A549 (cell line): ENCODE measurements around the gene MYO1B. TPM values are rescaled to one million over a fixed set of nuclear protein-coding genes. Genes with fewer than 3 reads are reported as not detected.

Experiments
- ATAC-seq, 2 experiments: fragments of 200-7000 bp in 1 of 2; fragments of >200 bp in 1 of 2; cut with Nextera tagmentation in 1 of 2; cut with Tn5 transposase in 1 of 2; 3 replicates each; pipeline versions ENCODE4 v1.8.0 to v1.9.1; 2018 to 2020; ENCODE audit warnings: mild to moderate bottlenecking in 1 of 2, moderate library complexity in 1 of 2
- CTCF ChIA-PET: fragments of 300-600 bp; sonication (Branson Sonifier 250); formaldehyde crosslinking; extraction: SDS; loops from one replicate; lab custom pipeline; 2021; ENCODE audit warnings: antibody characterized with exemption, inconsistent platforms; lab: Yijun Ruan, JAX
- POLR2A ChIA-PET: fragments of 350-600 bp; formaldehyde crosslinking; extraction: SDS; loops from one replicate; lab custom pipeline; 2021; ENCODE audit warnings: antibody characterized with exemption, inconsistent platforms; lab: Yijun Ruan, JAX
- DNase-seq, 2 experiments: peaks; one replicate each; pipeline versions ENCODE4 v3.0.0 to v3.0.0-alpha.2; 2011 to 2016; ENCODE audit warnings: low read depth in 1 of 2, low spot score in 1 of 2
- FAIRE-seq: peaks from 2 replicates; lab custom pipeline; 2011; peaks lifted over from hg19 to GRCh38; lab: Jason Lieb, UNC
- H3K27ac ChIP-seq, 2 experiments: fragments of >200 bp; sonication (Bioruptor Twin); formaldehyde crosslinking; 3 replicates each; pipeline ENCODE4 v1.5.1; 2016 to 2017
- H3K4me1 ChIP-seq: fragments of >200 bp; sonication (Bioruptor Twin); formaldehyde crosslinking; 3 replicates; pipeline ENCODE4 v1.6.1; 2016
- H3K4me2 ChIP-seq: fragments of >200 bp; sonication (Bioruptor Twin); formaldehyde crosslinking; 3 replicates; pipeline ENCODE4 v1.6.1; 2016
- H3K4me3 ChIP-seq: fragments of >200 bp; sonication (Bioruptor Twin); formaldehyde crosslinking; 3 replicates; pipeline ENCODE4 v1.5.1; 2016
- H3K9me3 ChIP-seq: fragments of >200 bp; sonication (Bioruptor Twin); formaldehyde crosslinking; 3 replicates; pipeline ENCODE4 v1.6.1; 2016
- CBX8 ChIP-seq: fragments of 200-600 bp; sonication (generic); IDR thresholded peaks from 2 replicates; pipeline ENCODE4 v1.6.1; 2016
- CEBPB ChIP-seq, 2 experiments: fragments of >200 bp in 1 of 2; sonication (Bioruptor Twin) in 1 of 2; formaldehyde crosslinking in 1 of 2; IDR thresholded peaks; 2 replicates each; pipeline ENCODE4 v1.6.1; 2012 to 2016
- CHD2 ChIP-seq: fragments of 150-350 bp; IDR thresholded peaks from 2 replicates; pipeline ENCODE4 v1.6.1; 2014; ENCODE audit warnings: low read length; ENCODE audit not compliant: partially characterized antibody
- EHF ChIP-seq: fragments of 250-450 bp; sonication (Bioruptor Pico); IDR thresholded peaks from 2 replicates; pipeline ENCODE4 v1.5.0; 2020; ENCODE audit warnings: mild to moderate bottlenecking
- EHMT2 ChIP-seq: fragments of 200-600 bp; sonication (generic); IDR thresholded peaks from 2 replicates; pipeline ENCODE4 v1.6.1; 2016; ENCODE audit warnings: antibody characterized with exemption, low read depth, mild to moderate bottlenecking, moderate library complexity
- EP300 ChIP-seq, 2 experiments: fragments of >200 bp; sonication (Bioruptor Twin); formaldehyde crosslinking; IDR thresholded peaks; 2 replicates in 1 of 2; 3 replicates in 1 of 2; pipeline ENCODE4 v1.6.1; 2016 to 2017
- ESRRA ChIP-seq: fragments of 150-350 bp; IDR thresholded peaks from 2 replicates; pipeline ENCODE4 v1.6.1; 2014; ENCODE audit warnings: mild to moderate bottlenecking, low read length, borderline replicate concordance
- FOSL2 ChIP-seq, 2 experiments: fragments of 450-650 bp in 1 of 2; fragments of >200 bp in 1 of 2; sonication (Bioruptor Twin) in 1 of 2; formaldehyde crosslinking; IDR thresholded peaks; 2 replicates each; pipeline versions ENCODE4 v1.5.0 to v1.6.1; 2016 to 2020; ENCODE audit warnings: mild to moderate bottlenecking in 1 of 2, moderate library complexity in 1 of 2
- FOXS1 ChIP-seq: fragments of 250-450 bp; sonication (Bioruptor Pico); IDR thresholded peaks from 2 replicates; pipeline ENCODE4 v1.5.0; 2020; ENCODE audit warnings: mild to moderate bottlenecking, moderate library complexity
- GATA3 ChIP-seq: IDR thresholded peaks from 2 replicates; pipeline ENCODE4 v1.6.1; 2012; ENCODE audit warnings: borderline replicate concordance
- HDAC2 ChIP-seq: fragments of 200-600 bp; sonication (generic); IDR thresholded peaks from 2 replicates; pipeline ENCODE4 v1.6.1; 2016
- HES2 ChIP-seq: fragments of >200 bp; sonication (Bioruptor Twin); formaldehyde crosslinking; IDR thresholded peaks from 2 replicates; pipeline ENCODE4 v1.6.1; 2016
- JUN ChIP-seq, 2 experiments: fragments of >200 bp; sonication (Bioruptor Twin); formaldehyde crosslinking; IDR thresholded peaks; 2 replicates in 1 of 2; 3 replicates in 1 of 2; pipeline ENCODE4 v1.6.1; 2016 to 2017
- JUNB ChIP-seq: fragments of >200 bp; sonication (Bioruptor Twin); formaldehyde crosslinking; IDR thresholded peaks from 2 replicates; pipeline ENCODE4 v1.6.1; 2016
- KDM5A ChIP-seq: fragments of 200-600 bp; sonication (generic); IDR thresholded peaks from 2 replicates; pipeline ENCODE4 v1.6.1; 2016; ENCODE audit warnings: antibody characterized with exemption, mild to moderate bottlenecking
- NPAS2 ChIP-seq: fragments of 250-450 bp; sonication (Bioruptor Pico); IDR thresholded peaks from 2 replicates; pipeline ENCODE4 v1.8.0; 2022; ENCODE audit warnings: mild to moderate bottlenecking, moderate library complexity, borderline replicate concordance
- NR3C1 ChIP-seq: fragments of >200 bp; sonication (Bioruptor Twin); formaldehyde crosslinking; IDR thresholded peaks from 3 replicates; pipeline ENCODE4 v1.6.1; 2017
- PHF8 ChIP-seq: fragments of 200-600 bp; sonication (generic); IDR thresholded peaks from 2 replicates; pipeline ENCODE4 v1.6.1; 2016; ENCODE audit warnings: low read depth, mild to moderate bottlenecking, antibody characterized with exemption, moderate library complexity, borderline replicate concordance
- POLR2A ChIP-seq: IDR thresholded peaks from 2 replicates; pipeline ENCODE4 v1.6.1; 2012; ENCODE audit warnings: mild to moderate bottlenecking, low read length
- POLR2AphosphoS2 ChIP-seq: conservative IDR thresholded peaks from 2 replicates; pipeline ENCODE4 v1.6.1; 2012; ENCODE audit warnings: low read length, improper control_type of control experiment, inconsistent platforms
- RCOR1 ChIP-seq: fragments of 150-350 bp; IDR thresholded peaks from 2 replicates; pipeline ENCODE4 v1.6.1; 2014; ENCODE audit warnings: antibody characterized with exemption, low read length, low read depth
- RFX5 ChIP-seq: fragments of 450-650 bp; IDR thresholded peaks from 2 replicates; pipeline ENCODE4 v1.7.1; 2014; ENCODE audit warnings: antibody characterized with exemption, mild to moderate bottlenecking, moderate library complexity
- SMC3 ChIP-seq: fragments of >200 bp; sonication (Bioruptor Twin); formaldehyde crosslinking; IDR thresholded peaks from 3 replicates; pipeline ENCODE4 v1.6.1; 2018; ENCODE audit warnings: inconsistent platforms
- SREBF2 ChIP-seq: fragments of 450-650 bp; IDR thresholded peaks from 2 replicates; pipeline ENCODE4 v1.6.1; 2014; ENCODE audit warnings: mild to moderate bottlenecking, moderate library complexity
- TP53 ChIP-seq: fragments of 250-450 bp; sonication (Bioruptor Pico); IDR thresholded peaks from 2 replicates; pipeline ENCODE4 v1.5.0; 2021; ENCODE audit warnings: mild to moderate bottlenecking, moderate library complexity
- ZFP36 ChIP-seq: fragments of 450-650 bp; IDR thresholded peaks from 2 replicates; pipeline ENCODE4 v1.6.1; 2014; ENCODE audit warnings: borderline replicate concordance; ENCODE audit not compliant: partially characterized antibody
- ZSCAN20 ChIP-seq: fragments of 250-450 bp; sonication (Bioruptor Pico); IDR thresholded peaks from 2 replicates; pipeline ENCODE4 v1.8.0; 2022; ENCODE audit warnings: mild to moderate bottlenecking, moderate library complexity
- WGBS: methylation state at CpG from one replicate; pipeline ENCODE4 v1.1.6; 2017; ENCODE audit errors: missing lambda C conversion rate; 5-methylcytosine and 5-hydroxymethylcytosine counted together
- polyA plus RNA-seq, 4 experiments: library from polyadenylated mRNA; depleted of rRNA in 3 of 4; stranded (reverse); fragments of >200 nt; fragmentation: RNase III in 1 of 4; extraction: RNeasy Plus Mini Kit Qiagen cat#74134 plus additional on column Dnase treatment in 1 of 4; gene quantifications; 2 replicates in 3 of 4; 3 replicates in 1 of 4; pipeline ENCODE4 v1.2.3, GENCODE V29; 2011 to 2017
- TF ChIP-seq, protein P1 (sequence below): IDR thresholded peaks from 2 replicates; pipeline ENCODE4 v1.6.1; 2012
- TF ChIP-seq, protein P2 (sequence below): fragments of 200-600 bp; sonication (generic); IDR thresholded peaks from 2 replicates; pipeline ENCODE4 v1.6.1; 2016; ENCODE audit warnings: antibody characterized with exemption, mild to moderate bottlenecking, moderate library complexity

The MYO1B gene
- polyA plus RNA-seq, 2 of the 4 experiments (the other 2 are of a cell fraction), result 77.7 to 159 TPM

DNA sequence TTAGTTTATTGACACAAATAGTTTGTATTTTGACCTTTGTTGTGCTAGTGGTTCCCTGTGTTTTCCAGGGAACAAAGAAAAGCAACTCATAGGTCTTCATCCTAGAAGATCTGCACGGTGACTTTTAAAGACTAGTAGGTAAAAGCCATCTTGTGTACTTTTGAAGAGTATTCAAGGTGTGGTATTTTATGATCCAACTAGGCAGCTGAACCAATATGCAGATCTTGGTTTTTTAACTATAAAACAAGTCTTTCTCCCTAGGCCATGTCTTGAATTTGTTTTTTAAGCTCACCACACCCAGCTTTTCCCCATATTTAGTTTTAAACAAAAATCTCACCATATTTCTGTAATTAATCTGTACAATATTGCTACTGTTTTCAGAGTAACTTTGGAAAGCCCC lies 30.0 kb upstream of the MYO1B start:
- WGBS, result 42% methylated on average over 1 of the region's 1 CpG

GRCh38 chr2:191215666-191216065 lies 29.5 kb upstream of the MYO1B start:
- peaks cover 56% of the 10 kb centered on the region for H3K4me1 ChIP-seq
- DNase-seq (no peak), FAIRE-seq (no peak), ATAC-seq (no peak)
- no peak overlapping the region for H3K4me3 ChIP-seq
- TF ChIP-seq CEBPB (IDR thresholded peaks at IDR 0.05), result 0 out of 4 replicates have a peak, but pooled peaks of 1 of the 2 experiments have one; percentile 21
- no peak for TF ChIP-seq NR3C1
- no peak for TF ChIP-seq RFX5
- ChIA-PET POLR2A (no interaction called here), CTCF (interaction anchor here (0.9 to 4.5 kb wide), 4 partner anchors 9 to 286 kb away, joined by 6 to 25 read pairs (median 16); partner anchors contain the start of gene MYO1B)
- H3K9me3 ChIP-seq, result peaks cover 10% of the 10 kb centered on the region; the same call in 1 of the 3 replicates
- peak overlapping the region; percentile 93 to 95 for H3K27ac ChIP-seq
- peak overlapping the region; percentile 18; the same call in 1 of the 3 replicates for H3K4me2 ChIP-seq

More for the DNA sequence above, 30.0 kb upstream of the MYO1B start:
- peak overlapping the region; percentile 93 to 95 for H3K27ac ChIP-seq
- CTCF ChIA-PET, result interaction anchor here (0.9 to 2.1 kb wide), 2 partner anchors 50 to 286 kb away, joined by 6 to 8 read pairs; no protein-coding TSS in a partner anchor
- no peak for TF ChIP-seq SREBF2
- TF ChIP-seq CBX8, result no peak
- TF ChIP-seq FOXS1 (CRISPR knock-in tag), result no peak
- no peak for TF ChIP-seq GATA3
- no peak for TF ChIP-seq EHMT2
- TF ChIP-seq SMC3, result no peak
- TF ChIP-seq RCOR1, result no peak
- no peak for TF ChIP-seq EP300 (IDR thresholded peaks at IDR 0.05)
- TF ChIP-seq, protein P1, sequence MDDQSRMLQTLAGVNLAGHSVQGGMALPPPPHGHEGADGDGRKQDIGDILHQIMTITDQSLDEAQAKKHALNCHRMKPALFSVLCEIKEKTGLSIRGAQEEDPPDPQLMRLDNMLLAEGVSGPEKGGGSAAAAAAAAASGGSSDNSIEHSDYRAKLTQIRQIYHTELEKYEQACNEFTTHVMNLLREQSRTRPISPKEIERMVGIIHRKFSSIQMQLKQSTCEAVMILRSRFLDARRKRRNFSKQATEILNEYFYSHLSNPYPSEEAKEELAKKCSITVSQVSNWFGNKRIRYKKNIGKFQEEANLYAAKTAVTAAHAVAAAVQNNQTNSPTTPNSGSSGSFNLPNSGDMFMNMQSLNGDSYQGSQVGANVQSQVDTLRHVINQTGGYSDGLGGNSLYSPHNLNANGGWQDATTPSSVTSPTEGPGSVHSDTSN, result no peak
- TF ChIP-seq JUNB, result no peak
- no peak for TF ChIP-seq ESRRA
- no peak for TF ChIP-seq NPAS2 (CRISPR knock-in tag)
- ATAC-seq, result no peak
- POLR2A ChIA-PET, result no interaction called here
- no peak for FAIRE-seq
- no peak overlapping the region for H3K4me3 ChIP-seq
- H3K9me3 ChIP-seq, result peaks cover 10% of the 10 kb centered on the region; the same call in 1 of the 3 replicates
- no peak for DNase-seq
- peak overlapping the region; percentile 18; the same call in 1 of the 3 replicates for H3K4me2 ChIP-seq
- peaks cover 54% of the 10 kb centered on the region for H3K4me1 ChIP-seq

DNA sequence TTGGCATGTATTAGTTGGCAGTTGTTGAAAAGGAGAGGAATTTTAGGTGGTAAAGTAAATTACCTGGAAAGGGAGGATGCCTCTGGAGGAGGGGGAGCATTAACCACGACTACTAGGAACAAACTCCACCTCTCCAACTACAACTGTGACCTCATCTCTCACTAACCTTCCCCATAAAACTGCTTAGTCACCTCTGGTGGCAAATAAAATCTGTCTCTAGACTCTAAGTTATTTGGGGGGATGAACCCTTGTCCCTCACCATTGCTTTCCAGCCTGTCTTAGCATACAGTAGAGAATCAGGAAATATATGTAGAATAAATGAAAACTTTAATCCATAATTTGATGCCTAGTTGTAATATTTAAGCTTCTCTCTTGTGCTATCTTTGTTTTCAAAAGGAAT lies 27.6 kb upstream of the MYO1B start:
- Histone ChIP-seq H3K4me2 (peak overlapping the region; percentile 76), H3K27ac (peak overlapping the region; percentile 93 to 95), H3K4me1 (peaks cover 56% of the 10 kb centered on the region), H3K4me3 (no peak overlapping the region), H3K9me3 (no peaks in the 10 kb centered on the region)
- peak; percentile 78 to 80 for ATAC-seq
- 0% methylated on average over 1 of the region's 1 CpG for WGBS
- ChIA-PET CTCF (interaction anchor here (0.8 to 4.6 kb wide), 35 partner anchors 8 to 309 kb away, joined by 3 to 34 read pairs (median 5); partner anchors contain the start of genes MYO1B and STAT4), POLR2A (interaction anchor here (1.0 to 2.8 kb wide), 4 partner anchors 28 to 167 kb away, joined by 4 to 8 read pairs (median 6); partner anchors contain the start of gene MYO1B)
- FAIRE-seq, result peak; percentile 81
- DNase-seq, result peak; percentile 55 to 94
- TF ChIP-seq, protein P2, sequence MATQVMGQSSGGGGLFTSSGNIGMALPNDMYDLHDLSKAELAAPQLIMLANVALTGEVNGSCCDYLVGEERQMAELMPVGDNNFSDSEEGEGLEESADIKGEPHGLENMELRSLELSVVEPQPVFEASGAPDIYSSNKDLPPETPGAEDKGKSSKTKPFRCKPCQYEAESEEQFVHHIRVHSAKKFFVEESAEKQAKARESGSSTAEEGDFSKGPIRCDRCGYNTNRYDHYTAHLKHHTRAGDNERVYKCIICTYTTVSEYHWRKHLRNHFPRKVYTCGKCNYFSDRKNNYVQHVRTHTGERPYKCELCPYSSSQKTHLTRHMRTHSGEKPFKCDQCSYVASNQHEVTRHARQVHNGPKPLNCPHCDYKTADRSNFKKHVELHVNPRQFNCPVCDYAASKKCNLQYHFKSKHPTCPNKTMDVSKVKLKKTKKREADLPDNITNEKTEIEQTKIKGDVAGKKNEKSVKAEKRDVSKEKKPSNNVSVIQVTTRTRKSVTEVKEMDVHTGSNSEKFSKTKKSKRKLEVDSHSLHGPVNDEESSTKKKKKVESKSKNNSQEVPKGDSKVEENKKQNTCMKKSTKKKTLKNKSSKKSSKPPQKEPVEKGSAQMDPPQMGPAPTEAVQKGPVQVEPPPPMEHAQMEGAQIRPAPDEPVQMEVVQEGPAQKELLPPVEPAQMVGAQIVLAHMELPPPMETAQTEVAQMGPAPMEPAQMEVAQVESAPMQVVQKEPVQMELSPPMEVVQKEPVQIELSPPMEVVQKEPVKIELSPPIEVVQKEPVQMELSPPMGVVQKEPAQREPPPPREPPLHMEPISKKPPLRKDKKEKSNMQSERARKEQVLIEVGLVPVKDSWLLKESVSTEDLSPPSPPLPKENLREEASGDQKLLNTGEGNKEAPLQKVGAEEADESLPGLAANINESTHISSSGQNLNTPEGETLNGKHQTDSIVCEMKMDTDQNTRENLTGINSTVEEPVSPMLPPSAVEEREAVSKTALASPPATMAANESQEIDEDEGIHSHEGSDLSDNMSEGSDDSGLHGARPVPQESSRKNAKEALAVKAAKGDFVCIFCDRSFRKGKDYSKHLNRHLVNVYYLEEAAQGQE, result no peak
- TF ChIP-seq JUN (IDR thresholded peaks at IDR 0.05) (peak; percentile 46 to 66; a peak in 3 of 5 replicates), HES2 (no peak), POLR2A (no peak), ZFP36 (no peak), HDAC2 (no peak), ZSCAN20 (CRISPR knock-in tag) (no peak), PHF8 (no peak), TP53 (CRISPR knock-in tag) (no peak), RCOR1 (no peak), CHD2 (no peak), EHF (CRISPR knock-in tag) (no peak), RFX5 (no peak), CBX8 (no peak), CEBPB (IDR thresholded peaks at IDR 0.05) (peak in 1 of 2 experiments; percentile 55; a peak in 2 of 4 replicates), SREBF2 (no peak), EHMT2 (no peak), KDM5A (no peak), FOSL2 (IDR thresholded peaks at IDR 0.05) (no peak), FOSL2 (CRISPR knock-in tag; IDR thresholded peaks at IDR 0.05) (peak; percentile 85), POLR2AphosphoS2 (no peak), NPAS2 (CRISPR knock-in tag) (no peak)
- TF ChIP-seq, protein P1, result 0 out of 2 replicates have a peak, but pooled peaks have one; percentile 46
